ENCODE data around the gene CREB5. TPM values are rescaled to one million over a fixed set of nuclear protein-coding genes. Genes with fewer than 3 reads are reported as not detected.

Gene CREB5
- total RNA-seq, 2 donors from 2014 or later, result 0.53 to 2.6 TPM

GRCh38 chr7:28847176-28847575 is 434.9 kb downstream of the CREB5 start:
- Mint-ChIP-seq H3K27me3 (ENCODE audit: insufficient read depth) (peaks cover 36% of the 10 kb centered on the region), H3K4me1 (peaks cover 22% of the 10 kb centered on the region), H3K4me3 (no peak overlapping the region), H3K9me3 (no peaks in the 10 kb centered on the region), H3K36me3 (ENCODE audit: low read depth) (no peaks in the 10 kb centered on the region), H3K27ac (no peak overlapping the region)
- Histone ChIP-seq H3K27me3 (ENCODE audit: control insufficient read depth, insufficient read depth, low read length, poor library complexity, severe bottlenecking) (peaks cover 20% of the 10 kb centered on the region), H3K27ac (ENCODE audit: low read depth, low read length) (no peak overlapping the region), H3K9ac (ENCODE audit: extremely low read depth, low read length, poor library complexity, severe bottlenecking) (no peak overlapping the region), H3K36me3 (ENCODE audit: control insufficient read depth, insufficient read depth, low read length) (no peaks in the 10 kb centered on the region), H3K4me3 (ENCODE audit: low read length) (no peak overlapping the region), H3K4me1 (ENCODE audit: control insufficient read depth, insufficient read depth, low read length) (peaks cover 5% of the 10 kb centered on the region), H3K9me3 (ENCODE audit: control insufficient read depth, low read length) (no peaks in the 10 kb centered on the region)
- DNase-seq, result no peak
- WGBS, 2 experiments (ENCODE audit: insufficient coverage in 1 of 2, insufficient read length in 1 of 2), result 92 to 93% methylated on average over 8 to 10 of the region's 10 CpGs
- TF ChIP-seq CTCF (conservative IDR thresholded peaks at IDR 0.05), result no peak

- WGBS, 2 experiments (ENCODE audit: insufficient coverage in 1 of 2, insufficient read length in 1 of 2), result 92 to 93% methylated on average over 4 to 13 of the region's 13 CpGs
Measured at GRCh38 chr7:28847681-28848080, 435.4 kb downstream of the CREB5 start.

GRCh38 chr7:28848906-28849305 is 436.6 kb downstream of the CREB5 start:
- Mint-ChIP-seq H3K9me3 (no peaks in the 10 kb centered on the region), H3K27ac (no peak overlapping the region), H3K4me1 (peaks cover 12% of the 10 kb centered on the region), H3K4me3 (no peak overlapping the region), H3K27me3 (ENCODE audit: insufficient read depth) (peaks cover 40% of the 10 kb centered on the region), H3K36me3 (ENCODE audit: low read depth) (no peaks in the 10 kb centered on the region)
- no peak overlapping the region for H3K4me3 ChIP-seq (ENCODE audit: low read length)
- 92 to 93% methylated on average over 12 to 15 of the region's 15 CpGs for WGBS, 2 experiments (ENCODE audit: insufficient coverage in 1 of 2, insufficient read length in 1 of 2)
- H3K27me3 ChIP-seq (ENCODE audit: control insufficient read depth, insufficient read depth, low read length, poor library complexity, severe bottlenecking), result peaks cover 37% of the 10 kb centered on the region
- no peaks in the 10 kb centered on the region for H3K36me3 ChIP-seq (ENCODE audit: control insufficient read depth, insufficient read depth, low read length)
- no peak overlapping the region for H3K27ac ChIP-seq (ENCODE audit: low read depth, low read length)
- TF ChIP-seq CTCF (conservative IDR thresholded peaks at IDR 0.05), result no peak
- no peak for DNase-seq
- H3K9ac ChIP-seq (ENCODE audit: extremely low read depth, low read length, poor library complexity, severe bottlenecking), result no peak overlapping the region
- H3K4me1 ChIP-seq (ENCODE audit: control insufficient read depth, insufficient read depth, low read length), result peaks cover 2% of the 10 kb centered on the region
- H3K9me3 ChIP-seq (ENCODE audit: control insufficient read depth, low read length), result no peaks in the 10 kb centered on the region

More at GRCh38 chr7:28847681-28848080, 435.4 kb downstream of the CREB5 start:
- no peak for DNase-seq
- Histone ChIP-seq H3K36me3 (ENCODE audit: control insufficient read depth, insufficient read depth, low read length) (no peaks in the 10 kb centered on the region), H3K27ac (ENCODE audit: low read depth, low read length) (no peak overlapping the region), H3K4me1 (ENCODE audit: control insufficient read depth, insufficient read depth, low read length) (peaks cover 5% of the 10 kb centered on the region), H3K9ac (ENCODE audit: extremely low read depth, low read length, poor library complexity, severe bottlenecking) (no peak overlapping the region), H3K27me3 (ENCODE audit: control insufficient read depth, insufficient read depth, low read length, poor library complexity, severe bottlenecking) (peaks cover 25% of the 10 kb centered on the region), H3K4me3 (ENCODE audit: low read length) (no peak overlapping the region), H3K9me3 (ENCODE audit: control insufficient read depth, low read length) (no peaks in the 10 kb centered on the region)
- Mint-ChIP-seq H3K4me3 (no peak overlapping the region), H3K27me3 (ENCODE audit: insufficient read depth) (peaks cover 36% of the 10 kb centered on the region), H3K9me3 (no peaks in the 10 kb centered on the region), H3K27ac (no peak overlapping the region), H3K4me1 (peaks cover 17% of the 10 kb centered on the region), H3K36me3 (ENCODE audit: low read depth) (no peaks in the 10 kb centered on the region)
- no peak for TF ChIP-seq CTCF (conservative IDR thresholded peaks at IDR 0.05)
